Tibial nerve (tissue), 3 donors: ENCODE data around the gene ROBO1.

ENCODE experiments used
- POLR2A ChIP-seq, 2 donors: fragments of 450-650 bp; IDR thresholded peaks; one replicate each; pipeline ENCODE4 v1.6.1; 2017; ENCODE audit warnings: antibody characterized with exemption in 2 of 2, mild to moderate bottlenecking in 2 of 2, moderate library complexity in 2 of 2
- TF ChIP-seq, protein P1 (sequence below), 5 experiments: fragments of 200-600 bp in 3 of 5; fragments of 450-650 bp in 2 of 5; sonication (generic) in 3 of 5; IDR thresholded peaks; one replicate each; pipeline ENCODE4 v1.5.1; 2016 to 2019; ENCODE audit warnings: antibody characterized with exemption in 5 of 5, mild to moderate bottlenecking in 3 of 5, moderate library complexity in 2 of 5

DNA sequence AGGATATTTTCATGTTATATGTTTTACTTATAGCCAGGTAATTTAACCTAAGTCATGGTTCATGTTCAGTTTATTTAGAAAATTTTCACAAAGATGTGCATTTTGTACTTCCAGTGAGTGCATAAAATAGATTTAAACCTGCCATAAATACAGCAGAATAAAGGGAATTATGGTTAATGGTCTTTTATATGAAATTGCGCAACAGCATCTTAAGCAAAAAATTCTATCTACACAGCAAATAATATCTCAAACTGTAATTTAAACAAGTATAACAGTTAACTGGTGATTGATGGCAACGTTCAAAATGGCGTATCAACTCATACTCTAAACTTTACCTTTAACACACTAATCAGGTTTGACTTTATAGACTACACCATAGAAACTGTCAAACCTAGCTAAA, 97.6 kb downstream of the ROBO1 start:
- TF ChIP-seq, protein P1, sequence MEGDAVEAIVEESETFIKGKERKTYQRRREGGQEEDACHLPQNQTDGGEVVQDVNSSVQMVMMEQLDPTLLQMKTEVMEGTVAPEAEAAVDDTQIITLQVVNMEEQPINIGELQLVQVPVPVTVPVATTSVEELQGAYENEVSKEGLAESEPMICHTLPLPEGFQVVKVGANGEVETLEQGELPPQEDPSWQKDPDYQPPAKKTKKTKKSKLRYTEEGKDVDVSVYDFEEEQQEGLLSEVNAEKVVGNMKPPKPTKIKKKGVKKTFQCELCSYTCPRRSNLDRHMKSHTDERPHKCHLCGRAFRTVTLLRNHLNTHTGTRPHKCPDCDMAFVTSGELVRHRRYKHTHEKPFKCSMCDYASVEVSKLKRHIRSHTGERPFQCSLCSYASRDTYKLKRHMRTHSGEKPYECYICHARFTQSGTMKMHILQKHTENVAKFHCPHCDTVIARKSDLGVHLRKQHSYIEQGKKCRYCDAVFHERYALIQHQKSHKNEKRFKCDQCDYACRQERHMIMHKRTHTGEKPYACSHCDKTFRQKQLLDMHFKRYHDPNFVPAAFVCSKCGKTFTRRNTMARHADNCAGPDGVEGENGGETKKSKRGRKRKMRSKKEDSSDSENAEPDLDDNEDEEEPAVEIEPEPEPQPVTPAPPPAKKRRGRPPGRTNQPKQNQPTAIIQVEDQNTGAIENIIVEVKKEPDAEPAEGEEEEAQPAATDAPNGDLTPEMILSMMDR (IDR thresholded peaks at IDR 0.05): no peak
- TF ChIP-seq POLR2A (IDR thresholded peaks at IDR 0.05): no peak
